HK-2 (cell line): Measurements from ENCODE around the gene B4GALNT2.

Experiments used
- DNase-seq: peaks from one replicate; pipeline ENCODE4 v3.0.0-alpha.2; 2018; ENCODE audit not compliant: unreplicated experiment

B4GALNT2 gene

GRCh38 chr17:49210158-49211029, 77.8 kb downstream of the B4GALNT2 start, which contains the start of the genes ABI3 and GNGT2:
Gene ABI3, plus strand, starts transcription at chr17:49210707. Its CDS starts 18 bp downstream, at chr17:49210725.
Gene GNGT2, minus strand, starts transcription at chr17:49210574. Its CDS starts 3,152 bp downstream, at chr17:49207422.
- no peak for DNase-seq

- no peak for DNase-seq
Observed at GRCh38 chr17:49213399-49213798, 80.8 kb downstream of the B4GALNT2 start.

GRCh38 chr17:49213847-49214246, 81.3 kb downstream of the B4GALNT2 start:
- no peak for DNase-seq

GRCh38 chr17:49214676-49215360, 82.2 kb downstream of the B4GALNT2 start:
- DNase-seq, result no peak

GRCh38 chr17:49216482-49216881, 83.9 kb downstream of the B4GALNT2 start:
- DNase-seq, result no peak

- no peak for DNase-seq
Observed at GRCh38 chr17:49216953-49217650, 84.5 kb downstream of the B4GALNT2 start.

GRCh38 chr17:49217651-49218413, 85.3 kb downstream of the B4GALNT2 start:
- no peak for DNase-seq

GRCh38 chr17:49218941-49219913, 86.7 kb downstream of the B4GALNT2 start:
- no peak for DNase-seq

GRCh38 chr17:49219987-49220386, 87.4 kb downstream of the B4GALNT2 start:
- no peak for DNase-seq

GRCh38 chr17:49223168-49223516, 90.6 kb downstream of the B4GALNT2 start:
- no peak for DNase-seq

- DNase-seq, result peak; percentile 59
Observed at GRCh38 chr17:49223517-49224197, 91.1 kb downstream of the B4GALNT2 start.

- DNase-seq, result no peak
Observed at GRCh38 chr17:49224198-49224996, 91.8 kb downstream of the B4GALNT2 start.

GRCh38 chr17:49224997-49225337, 92.4 kb downstream of the B4GALNT2 start:
- DNase-seq, result no peak

GRCh38 chr17:49225554-49226236, 93.1 kb downstream of the B4GALNT2 start:
- DNase-seq, result no peak
